T-helper 17 cell (primary cell): ENCODE measurements around the gene CHMP4B. TPM values are rescaled to one million over a fixed set of nuclear protein-coding genes. Genes with fewer than 3 reads are reported as not detected.

ENCODE experiments used
- ATAC-seq: fragments of 150-1000 bp; cut with Tn5 transposase; 2 replicates; pipeline ENCODE4 v1.10.0; 2021; ENCODE audit warnings: mild to moderate bottlenecking, moderate library complexity
- DNase-seq, 3 donors: peaks; one replicate each; pipeline versions ENCODE4 v3.0.0 to v3.0.0-alpha.2; 2020 to 2021
- H3K9me3 ChIP-seq: one replicate; pipeline ENCODE4 v1.7.0; 2013; ENCODE audit warnings: low read length, mild to moderate bottlenecking; ENCODE audit not compliant: control insufficient read depth, poor library complexity, severe bottlenecking
- H3K27ac Mint-ChIP-seq: one replicate; pipeline ENCODE4 v1.8.0; 2022; ENCODE audit warnings: mild to moderate bottlenecking, moderate library complexity, mixed read lengths
- H3K27me3 Mint-ChIP-seq: one replicate; pipeline ENCODE4 v1.8.0; 2022; ENCODE audit warnings: mixed read lengths
- H3K36me3 Mint-ChIP-seq: one replicate; pipeline ENCODE4 v1.8.0; 2022; ENCODE audit warnings: low read depth, mixed read lengths
- H3K4me1 Mint-ChIP-seq: one replicate; pipeline ENCODE4 v1.8.0; 2022; ENCODE audit warnings: mild to moderate bottlenecking, mixed read lengths
- H3K4me3 Mint-ChIP-seq: one replicate; pipeline ENCODE4 v1.8.0; 2022; ENCODE audit warnings: mild to moderate bottlenecking, moderate library complexity, mixed read lengths
- total RNA-seq, 4 donors: library from RNA in 2 of 4; stranded (reverse) in 2 of 4; gene quantifications; one replicate each; pipeline ENCODE4 v1.2.3 and lab custom pipeline; 2022 to 2026

Gene CHMP4B
- total RNA-seq, 2 donors from 2014 or later = 48.6 to 50.6 TPM

DNA sequence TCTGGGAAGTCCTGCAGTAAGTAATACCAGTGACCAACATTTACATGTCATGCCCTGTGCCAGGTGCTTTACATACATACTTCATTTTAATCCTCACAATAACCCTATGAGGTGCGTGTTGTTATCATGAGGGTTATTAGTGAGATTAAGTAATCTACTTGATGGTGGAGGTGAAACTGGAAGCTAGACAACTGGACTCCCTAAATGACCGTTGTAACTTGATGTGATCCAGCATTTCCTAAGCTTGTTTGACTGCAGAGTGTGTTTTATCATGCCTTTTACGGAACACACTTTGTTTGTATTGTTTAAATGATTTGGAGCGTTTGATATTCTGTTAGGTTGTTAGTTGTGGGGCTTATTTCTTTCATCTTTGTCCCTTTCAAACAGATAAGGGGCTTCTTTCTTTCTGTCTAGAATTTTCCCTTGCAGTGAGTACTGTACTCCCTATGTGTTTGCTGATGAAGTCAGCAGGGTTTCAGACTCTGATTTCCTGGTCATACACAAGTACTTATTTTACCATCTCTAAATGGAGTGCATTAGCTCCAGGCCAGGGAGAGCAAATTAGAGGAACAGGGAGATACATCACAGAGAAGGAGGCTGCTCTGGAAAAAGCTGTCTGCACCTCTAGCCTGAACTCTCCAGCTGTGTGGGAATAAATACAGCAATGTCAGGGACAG is 29.7 kb downstream of the CHMP4B start:
- Mint-ChIP-seq H3K4me3 (no peak overlapping the region), H3K4me1 (peaks cover 69% of the 10 kb centered on the region), H3K36me3 (no peaks in the 10 kb centered on the region), H3K27ac (peak overlapping the region; percentile 87), H3K27me3 (no peaks in the 10 kb centered on the region)
- H3K9me3 ChIP-seq = no peaks in the 10 kb centered on the region
- no peak for DNase-seq
- ATAC-seq = no peak

DNA sequence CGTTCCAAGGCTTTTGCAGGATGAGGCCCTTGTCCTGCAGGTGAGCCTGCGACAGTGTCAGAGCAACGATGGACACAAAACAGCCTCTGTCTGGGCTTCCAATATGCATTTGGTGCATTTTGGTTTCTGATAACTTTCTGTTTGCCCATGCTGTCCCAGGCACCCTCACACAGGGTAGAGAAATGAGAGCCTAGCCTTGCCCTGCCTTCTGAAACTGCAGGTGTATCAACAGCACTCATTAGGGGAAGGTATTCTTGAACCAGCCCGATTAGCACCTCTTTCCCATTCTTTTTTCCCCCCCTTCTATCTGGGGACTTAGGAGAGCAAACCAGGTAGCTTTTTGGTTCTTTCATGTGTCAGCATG is 30.3 kb downstream of the CHMP4B start:
- ATAC-seq (no peak), DNase-seq (no peak)
- peak overlapping the region; percentile 87 for H3K27ac Mint-ChIP-seq
- no peaks in the 10 kb centered on the region for H3K27me3 Mint-ChIP-seq
- H3K4me1 Mint-ChIP-seq = peaks cover 71% of the 10 kb centered on the region
- no peak overlapping the region for H3K4me3 Mint-ChIP-seq
- H3K36me3 Mint-ChIP-seq = no peaks in the 10 kb centered on the region
- no peaks in the 10 kb centered on the region for H3K9me3 ChIP-seq

DNA sequence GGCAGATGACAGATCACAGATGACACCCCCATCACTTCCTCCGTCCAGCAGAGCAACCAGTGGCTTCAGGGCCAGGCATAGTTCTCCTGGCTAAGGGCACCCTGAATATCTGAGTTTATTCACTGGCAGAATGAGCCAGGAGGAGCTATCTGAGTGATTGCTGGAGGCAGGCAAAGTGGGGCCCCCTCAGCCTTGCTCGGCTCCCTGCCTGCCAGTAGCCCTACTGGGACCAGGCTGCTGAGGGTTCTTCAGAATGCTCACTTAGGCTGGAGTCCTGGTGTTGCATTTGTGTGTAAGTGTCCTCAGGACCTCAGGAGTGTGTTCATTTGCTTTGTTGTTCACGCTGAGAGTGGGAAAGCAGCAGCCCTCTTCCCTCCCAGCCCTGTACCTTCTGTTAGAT is 31.2 kb downstream of the CHMP4B start:
- Mint-ChIP-seq H3K27ac (peak overlapping the region; percentile 94), H3K4me1 (peaks cover 71% of the 10 kb centered on the region), H3K36me3 (no peaks in the 10 kb centered on the region), H3K27me3 (no peaks in the 10 kb centered on the region), H3K4me3 (no peak overlapping the region)
- DNase-seq (no peak), ATAC-seq (no peak)
- H3K9me3 ChIP-seq = no peaks in the 10 kb centered on the region

DNA sequence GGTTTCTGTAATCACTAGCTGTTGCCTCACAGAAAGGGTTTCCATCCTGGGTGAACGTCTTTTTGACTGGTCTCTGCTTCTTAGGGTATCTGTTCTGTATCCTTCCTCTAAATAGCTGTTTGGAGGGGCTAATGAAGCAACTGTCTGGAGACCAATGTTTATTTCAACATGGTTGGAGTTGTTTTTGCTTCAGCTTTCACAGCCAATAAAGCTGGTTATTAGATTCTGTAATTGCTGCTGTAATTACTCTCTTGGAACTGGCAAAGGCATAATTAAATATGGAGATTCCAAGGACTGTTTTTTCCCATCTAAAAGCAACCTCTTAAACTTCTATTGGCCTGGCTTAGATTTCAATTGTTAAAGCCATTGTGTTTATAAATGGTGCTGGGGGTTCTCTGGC is 31.9 kb downstream of the CHMP4B start:
- ATAC-seq (no peak), DNase-seq (no peak)
- H3K9me3 ChIP-seq = no peaks in the 10 kb centered on the region
- Mint-ChIP-seq H3K36me3 (no peaks in the 10 kb centered on the region), H3K27me3 (no peaks in the 10 kb centered on the region), H3K4me3 (no peak overlapping the region), H3K27ac (peak overlapping the region; percentile 94), H3K4me1 (peaks cover 69% of the 10 kb centered on the region)

DNA sequence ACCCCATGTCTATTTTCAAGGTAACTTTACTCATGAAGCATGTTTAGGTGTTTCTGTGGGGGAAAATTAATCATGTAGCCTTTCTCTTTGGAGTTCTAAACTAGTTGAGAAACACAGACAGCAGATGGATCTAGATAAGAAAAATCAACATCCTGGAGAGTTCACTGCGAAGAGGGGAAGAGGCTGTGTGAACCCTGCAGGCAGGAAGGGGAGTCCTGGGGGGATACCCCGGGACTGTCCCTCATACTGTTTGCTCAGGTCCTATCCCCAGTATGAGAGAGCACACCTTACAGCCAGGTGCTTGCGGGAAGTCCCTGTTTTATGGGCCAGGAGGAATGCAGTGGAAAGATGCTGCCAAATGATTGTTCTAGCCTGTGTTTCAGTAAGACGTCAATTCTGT is 32.7 kb downstream of the CHMP4B start:
- H3K36me3 Mint-ChIP-seq = no peaks in the 10 kb centered on the region
- DNase-seq = no peak
- peak overlapping the region; percentile 94 for H3K27ac Mint-ChIP-seq
- H3K27me3 Mint-ChIP-seq = no peaks in the 10 kb centered on the region
- ATAC-seq = peak; percentile 96
- H3K9me3 ChIP-seq = no peaks in the 10 kb centered on the region
- peaks cover 72% of the 10 kb centered on the region for H3K4me1 Mint-ChIP-seq
- H3K4me3 Mint-ChIP-seq = peak overlapping the region; percentile 71

DNA sequence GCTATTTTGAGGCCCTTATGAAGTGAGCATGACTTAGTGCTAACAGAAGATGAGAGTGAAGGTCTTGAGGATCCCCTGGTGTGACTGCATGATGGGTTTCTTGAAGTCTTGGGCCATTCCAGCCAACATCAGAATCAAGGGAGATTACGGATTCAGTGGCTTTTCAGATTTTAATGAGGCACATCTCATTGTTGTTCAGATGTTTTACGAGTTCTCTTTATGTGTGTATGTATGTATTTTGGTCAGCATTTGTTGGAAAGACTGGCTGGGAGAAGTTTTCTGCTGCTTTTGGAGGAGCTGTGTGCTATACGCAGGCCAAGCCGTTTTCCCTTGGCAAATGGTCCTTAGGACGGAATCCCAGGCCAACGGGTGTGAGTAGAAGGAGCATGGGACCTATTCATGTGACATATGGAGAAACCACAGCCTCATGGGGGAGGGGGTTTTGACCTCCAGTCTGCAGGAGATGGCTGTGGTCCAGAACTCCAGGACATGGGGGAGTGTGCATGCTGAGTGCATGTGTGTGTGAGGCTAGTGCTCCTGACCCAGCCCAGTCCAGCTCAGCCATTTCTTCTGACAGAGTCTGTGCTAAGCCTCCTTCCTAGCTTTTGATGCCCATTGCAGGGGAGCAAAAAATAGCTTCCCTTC is 35.3 kb downstream of the CHMP4B start:
- Mint-ChIP-seq H3K27me3 (no peaks in the 10 kb centered on the region), H3K27ac (peak overlapping the region; percentile 37), H3K4me1 (peaks cover 62% of the 10 kb centered on the region), H3K4me3 (no peak overlapping the region), H3K36me3 (peaks cover 2% of the 10 kb centered on the region)
- no peak for ATAC-seq
- H3K9me3 ChIP-seq = no peaks in the 10 kb centered on the region
- no peak for DNase-seq

DNA sequence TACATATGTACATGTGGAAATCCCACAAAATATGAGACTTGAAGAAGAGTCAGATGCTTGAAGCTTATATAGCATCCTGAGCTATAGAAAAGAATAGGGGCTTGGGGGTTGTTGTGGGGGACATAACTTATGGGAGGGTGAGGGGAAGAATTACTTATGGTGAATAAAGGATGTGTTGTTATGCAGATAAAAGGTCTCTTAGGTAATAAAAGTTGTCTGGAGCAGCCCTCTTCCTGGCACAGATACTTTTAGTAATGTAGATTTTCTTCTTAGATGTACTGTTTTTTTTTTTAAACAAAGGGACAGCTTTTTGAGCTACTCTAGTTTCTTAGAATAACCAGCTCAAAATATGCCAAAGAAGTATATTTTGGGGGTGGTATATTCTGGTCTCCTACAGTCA is 35.9 kb downstream of the CHMP4B start:
- H3K9me3 ChIP-seq = no peaks in the 10 kb centered on the region
- no peak overlapping the region for H3K4me3 Mint-ChIP-seq
- H3K4me1 Mint-ChIP-seq = peaks cover 56% of the 10 kb centered on the region
- DNase-seq = no peak
- no peaks in the 10 kb centered on the region for H3K27me3 Mint-ChIP-seq
- H3K36me3 Mint-ChIP-seq = peaks cover 2% of the 10 kb centered on the region
- no peak for ATAC-seq
- peak overlapping the region; percentile 37 for H3K27ac Mint-ChIP-seq

DNA sequence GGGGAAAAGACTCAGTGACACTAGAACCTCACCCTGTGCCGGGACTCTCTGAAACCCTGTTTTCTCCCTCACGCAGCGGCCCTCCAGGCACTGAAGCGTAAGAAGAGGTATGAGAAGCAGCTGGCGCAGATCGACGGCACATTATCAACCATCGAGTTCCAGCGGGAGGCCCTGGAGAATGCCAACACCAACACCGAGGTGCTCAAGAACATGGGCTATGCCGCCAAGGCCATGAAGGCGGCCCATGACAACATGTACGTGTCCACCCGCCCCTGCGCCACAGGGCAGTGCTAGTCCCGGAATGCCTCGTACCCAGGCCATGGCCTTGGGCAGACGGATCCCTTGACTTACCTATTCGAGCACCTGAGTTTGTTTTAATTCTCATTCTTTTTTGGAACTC is 37.2 kb downstream of the CHMP4B start:
- peaks cover 2% of the 10 kb centered on the region for H3K36me3 Mint-ChIP-seq
- H3K27ac Mint-ChIP-seq = peak overlapping the region; percentile 85
- ATAC-seq = no peak
- no peaks in the 10 kb centered on the region for H3K9me3 ChIP-seq
- H3K27me3 Mint-ChIP-seq = no peaks in the 10 kb centered on the region
- no peak overlapping the region for H3K4me3 Mint-ChIP-seq
- peaks cover 48% of the 10 kb centered on the region for H3K4me1 Mint-ChIP-seq
- DNase-seq = no peak

DNA sequence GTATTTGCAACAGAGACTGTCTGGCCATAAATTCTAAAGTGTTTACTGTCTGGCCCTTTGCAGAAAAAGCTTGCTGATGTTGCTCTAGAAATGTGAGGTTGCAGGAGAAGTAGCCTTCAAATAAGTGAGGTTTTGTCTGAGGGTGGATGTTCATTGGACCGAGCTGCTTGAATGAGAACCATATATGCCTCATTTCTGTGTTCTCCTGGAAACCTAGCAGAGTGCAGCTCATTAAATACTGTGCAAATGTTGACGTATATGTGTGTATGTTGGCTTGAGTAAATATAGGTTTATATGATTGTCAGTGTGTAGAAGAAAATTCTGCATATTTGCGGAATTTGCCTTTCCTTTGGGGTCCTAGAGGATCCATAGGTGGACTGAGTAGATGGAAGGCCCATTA is 39.0 kb downstream of the CHMP4B start:
- Mint-ChIP-seq H3K36me3 (peaks cover 2% of the 10 kb centered on the region), H3K4me3 (no peak overlapping the region), H3K27me3 (no peaks in the 10 kb centered on the region), H3K4me1 (peaks cover 39% of the 10 kb centered on the region), H3K27ac (peak overlapping the region; percentile 85)
- H3K9me3 ChIP-seq = no peaks in the 10 kb centered on the region
- DNase-seq (no peak), ATAC-seq (no peak)

DNA sequence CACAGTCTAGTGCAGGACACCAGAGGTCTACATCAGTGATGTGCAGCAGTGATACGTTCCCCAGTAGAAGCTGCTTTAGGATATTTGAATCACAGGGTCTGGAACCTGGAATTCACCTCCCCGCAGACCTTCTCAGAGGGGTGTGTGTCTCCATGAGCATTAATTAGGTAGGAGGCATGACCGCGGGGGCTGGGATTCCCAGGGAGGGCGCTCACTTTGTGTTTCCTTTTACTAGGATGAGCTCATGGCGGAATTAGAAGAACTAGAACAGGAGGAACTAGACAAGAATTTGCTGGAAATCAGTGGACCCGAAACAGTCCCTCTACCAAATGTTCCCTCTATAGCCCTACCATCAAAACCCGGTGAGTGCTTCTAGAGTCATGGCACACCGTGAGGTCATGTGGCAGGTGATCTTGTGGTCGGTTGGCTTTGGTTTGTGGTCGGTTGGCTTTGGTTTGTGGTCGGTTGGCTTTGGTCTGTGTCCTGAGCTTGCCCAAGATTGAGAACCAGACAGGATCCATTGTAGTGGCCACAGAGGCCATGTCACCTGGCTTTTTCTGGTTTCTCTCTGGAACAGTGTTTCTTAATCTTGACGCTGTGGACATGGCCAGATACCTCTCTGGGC is 40.8 kb downstream of the CHMP4B start:
- Mint-ChIP-seq H3K4me1 (peaks cover 23% of the 10 kb centered on the region), H3K27ac (no peak overlapping the region), H3K27me3 (no peaks in the 10 kb centered on the region), H3K4me3 (no peak overlapping the region), H3K36me3 (peaks cover 2% of the 10 kb centered on the region)
- no peak for ATAC-seq
- no peak for DNase-seq
- H3K9me3 ChIP-seq = no peaks in the 10 kb centered on the region

DNA sequence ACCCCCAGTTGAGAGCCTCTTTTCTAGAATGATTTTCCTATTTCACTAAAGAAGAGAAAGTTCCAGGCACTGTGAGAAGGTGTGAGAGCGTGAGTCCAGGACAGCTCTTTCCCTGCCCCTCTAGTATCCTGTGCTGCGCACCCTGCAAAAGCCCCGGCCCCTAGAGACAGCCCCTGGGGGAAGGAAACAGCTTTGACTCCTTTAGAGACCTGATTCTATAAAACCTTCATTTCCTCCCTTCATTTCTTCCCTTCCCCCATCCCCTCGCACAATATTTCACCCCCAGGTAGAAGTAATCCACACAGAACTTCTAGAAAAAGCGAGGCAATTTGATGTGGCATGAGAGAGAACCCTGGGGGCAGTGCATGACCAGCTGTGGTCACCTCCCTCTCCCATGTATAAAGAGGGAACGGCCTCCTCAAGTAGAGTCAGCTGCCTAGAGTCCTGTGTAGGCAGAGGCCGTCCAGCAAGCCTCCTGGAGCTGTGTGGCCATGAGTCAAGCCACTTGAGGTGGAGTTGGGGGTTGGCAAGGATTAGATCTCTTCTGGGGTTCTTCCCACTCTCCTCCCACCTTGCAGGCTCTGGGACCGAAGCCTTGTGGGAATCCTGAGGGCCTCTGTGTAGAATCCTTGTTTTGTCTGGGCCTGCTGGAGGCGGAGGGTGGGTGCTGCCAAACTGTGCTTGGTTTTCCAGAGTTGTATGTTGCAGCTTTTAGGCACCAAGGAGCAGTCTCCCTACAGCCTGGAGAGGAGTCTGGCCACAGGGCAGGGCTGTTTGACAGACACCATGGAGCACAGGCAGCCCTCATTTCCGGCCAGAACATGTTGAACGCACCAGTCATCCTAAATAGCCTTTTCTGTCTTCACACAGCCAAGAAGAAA is 41.7 kb downstream of the CHMP4B start:
- DNase-seq (no peak), ATAC-seq (peak; percentile 43)
- H3K27ac Mint-ChIP-seq = peak overlapping the region; percentile 86
- H3K4me1 Mint-ChIP-seq = peaks cover 21% of the 10 kb centered on the region
- H3K4me3 Mint-ChIP-seq = peak overlapping the region; percentile 78
- no peaks in the 10 kb centered on the region for H3K27me3 Mint-ChIP-seq
- no peaks in the 10 kb centered on the region for H3K9me3 ChIP-seq
- H3K36me3 Mint-ChIP-seq = peaks cover 2% of the 10 kb centered on the region

DNA sequence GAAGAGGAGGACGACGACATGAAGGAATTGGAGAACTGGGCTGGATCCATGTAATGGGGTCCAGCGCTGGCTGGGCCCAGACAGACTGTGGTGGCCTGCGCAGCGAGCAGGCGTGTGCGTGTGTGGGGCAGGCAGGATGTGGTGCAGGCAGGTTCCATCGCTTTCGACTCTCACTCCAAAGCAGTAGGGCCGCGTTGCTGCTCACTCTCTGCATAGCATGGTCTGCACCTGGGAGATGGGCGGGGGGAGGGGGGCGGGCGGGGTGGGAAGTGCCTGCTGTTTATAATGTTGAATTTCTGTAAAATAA is 42.3 kb downstream of the CHMP4B start:
- no peaks in the 10 kb centered on the region for H3K9me3 ChIP-seq
- Mint-ChIP-seq H3K4me1 (peaks cover 25% of the 10 kb centered on the region), H3K27ac (peak overlapping the region; percentile 86), H3K4me3 (peak overlapping the region; percentile 78), H3K27me3 (no peaks in the 10 kb centered on the region), H3K36me3 (peaks cover 6% of the 10 kb centered on the region)
- ATAC-seq (peak; percentile 79), DNase-seq (no peak)
